K562 (cell line): ENCODE data around the gene FTO. TPM values are rescaled to one million over a fixed set of nuclear protein-coding genes. Genes with fewer than 3 reads are reported as not detected.

ENCODE experiments used
- ATAC-seq: fragments of 200-7000 bp; cut with Tn5 transposase; 3 replicates; pipeline ENCODE4 v1.9.1; 2020; ENCODE audit warnings: moderate library complexity
- BruUV-seq: library from RNA; stranded (reverse); fragments of 400-500 nt; replicated peaks from 2 replicates; lab custom pipeline; 2021; lab: Mats Ljungman, UMichigan
- CTCF ChIA-PET: fragments of 300-600 bp; formaldehyde crosslinking; extraction: SDS; loops from one replicate; lab custom pipeline; 2021; ENCODE audit warnings: low intra/inter-chr PET ratio; lab: Yijun Ruan, JAX
- POLR2A ChIA-PET: fragments of 300-600, 350-650 bp; sonication (Branson Sonifier 250); formaldehyde crosslinking; extraction: SDS; loops from one replicate; lab custom pipeline; 2021; ENCODE audit warnings: antibody characterized with exemption, inconsistent platforms; lab: Yijun Ruan, JAX
- DNase-seq, 4 experiments: peaks; one replicate each; pipeline versions ENCODE4 v3.0.0 to v3.0.0-alpha.2; 2011 to 2018; ENCODE audit warnings: low spot score in 3 of 4, mixed read lengths in 3 of 4; ENCODE audit errors: extremely low read depth in 1 of 4
- FAIRE-seq: peaks from 2 replicates; lab custom pipeline; 2011; peaks lifted over from hg19 to GRCh38; lab: Jason Lieb, UNC
- H2AFZ ChIP-seq: 2 replicates; pipeline ENCODE4 v1.6.0; 2011; ENCODE audit warnings: low read depth, low read length, control low read depth, inconsistent platforms
- H3K27ac ChIP-seq: fragments of 200-600 bp; 3 replicates; pipeline ENCODE4 v1.8.0; 2011; ENCODE audit warnings: low read depth, mild to moderate bottlenecking, control low read depth, inconsistent platforms, low read length, moderate library complexity, mixed read lengths; ENCODE audit errors: extremely low read depth
- H3K27me3 ChIP-seq, 2 experiments: fragments of 300-600 bp in 1 of 2; 2 replicates in 1 of 2; 3 replicates in 1 of 2; pipeline versions ENCODE4 v1.6.0 to v1.8.0; 2011; ENCODE audit warnings: inconsistent platforms in 2 of 2, low read length in 2 of 2, mild to moderate bottlenecking in 1 of 2, mixed read lengths in 1 of 2, moderate library complexity in 1 of 2; ENCODE audit not compliant: control insufficient read depth in 2 of 2, insufficient read depth in 2 of 2
- H3K36me3 ChIP-seq: fragments of 300-600 bp; 3 replicates; pipeline ENCODE4 v1.8.0; 2011; ENCODE audit warnings: mild to moderate bottlenecking, low read length, inconsistent platforms; ENCODE audit not compliant: control insufficient read depth, insufficient read depth
- H3K4me1 ChIP-seq, 2 experiments: fragments of 200-600 bp in 1 of 2; replicated peaks in 1 of 2; 2 replicates in 1 of 2; 3 replicates in 1 of 2; pipeline versions ENCODE4 v1.5.1 to v1.8.0; 2011; ENCODE audit warnings: inconsistent platforms in 2 of 2, low read length in 2 of 2, mild to moderate bottlenecking in 1 of 2, mixed read lengths in 1 of 2, moderate library complexity in 1 of 2; ENCODE audit not compliant: control insufficient read depth in 2 of 2, insufficient read depth in 2 of 2
- H3K4me2 ChIP-seq: 2 replicates; pipeline ENCODE4 v1.6.1; 2011; ENCODE audit warnings: low read length, control low read depth, inconsistent platforms, mixed read lengths; ENCODE audit not compliant: insufficient read depth
- H3K4me3 ChIP-seq: fragments of 200-600 bp; sonication (generic), shearing (Covaris generic); 2 replicates; pipeline ENCODE4 v1.5.1; 2016; ENCODE audit warnings: control low read depth, inconsistent platforms
- H3K79me2 ChIP-seq: fragments of 200-600 bp; 3 replicates; pipeline ENCODE4 v1.8.0; 2011; ENCODE audit warnings: low read length, inconsistent platforms; ENCODE audit not compliant: control insufficient read depth, insufficient read depth
- H3K9ac ChIP-seq, 2 experiments: 2 replicates each; pipeline versions ENCODE4 v1.6.0 to v1.6.1; 2011; ENCODE audit warnings: low read depth in 2 of 2, low read length in 2 of 2, control low read depth in 1 of 2, inconsistent platforms in 1 of 2, mild to moderate bottlenecking in 1 of 2, mixed read lengths in 1 of 2; ENCODE audit not compliant: insufficient read depth in 1 of 2
- H3K9me1 ChIP-seq: one replicate; pipeline ENCODE4 v1.6.0; 2011; ENCODE audit warnings: inconsistent platforms, mild to moderate bottlenecking, low read length, moderate library complexity; ENCODE audit not compliant: control insufficient read depth, insufficient read depth
- H3K9me3 ChIP-seq: replicated peaks from 2 replicates; pipeline ENCODE4 v1.5.1; 2011; ENCODE audit warnings: low read depth, low read length, inconsistent platforms; ENCODE audit not compliant: control insufficient read depth, insufficient read depth
- H4K20me1 ChIP-seq: replicated peaks from 2 replicates; pipeline ENCODE4 v1.6.1; 2011; ENCODE audit warnings: low read length, inconsistent platforms, mixed read lengths; ENCODE audit not compliant: control insufficient read depth, insufficient read depth
- BCOR ChIP-seq: fragments of 450-650 bp; IDR thresholded peaks from 2 replicates; pipeline ENCODE4 v1.6.1; 2016
- FOXJ2 ChIP-seq: fragments of 200-800 bp; sonication (Bioruptor generic); IDR thresholded peaks from 2 replicates; pipeline ENCODE4 v1.6.1; 2016; ENCODE audit warnings: missing genetic modification characterization, missing compliant biosample characterization
- RBM25 ChIP-seq: fragments of 200-400 bp; formaldehyde crosslinking; IDR thresholded peaks from 2 replicates; pipeline ENCODE4 v1.6.1; 2018; ENCODE audit warnings: low read length, low read depth, moderate library complexity; ENCODE audit not compliant: severe bottlenecking
- STAG1 ChIP-seq: sonication (generic); formaldehyde crosslinking; IDR thresholded peaks from 2 replicates; pipeline ENCODE4 v1.5.0; 2020; ENCODE audit warnings: missing genetic modification reagents, borderline replicate concordance
- ZNF174 ChIP-seq: fragments of 250-450 bp; sonication (Bioruptor Pico); IDR thresholded peaks from 2 replicates; pipeline ENCODE4 v1.4.0; 2020; ENCODE audit warnings: mild to moderate bottlenecking
- ZNF584 ChIP-seq: fragments of 200-800 bp; sonication (Bioruptor generic); IDR thresholded peaks from 2 replicates; pipeline ENCODE4 v1.6.1; 2016; ENCODE audit warnings: low read depth, mild to moderate bottlenecking, missing genetic modification characterization, missing compliant biosample characterization
- WGBS: fragments of 100-300 bp; shearing (Covaris generic); methylation state at CpG from one replicate; pipeline ENCODE4 v1.1.6; 2016; ENCODE audit warnings: low coverage, mixed read lengths; ENCODE audit not compliant: insufficient coverage; ENCODE audit errors: missing lambda C conversion rate; 5-methylcytosine and 5-hydroxymethylcytosine counted together
- in situ Hi-C: fragments of 300-500 bp; cut with MboI; formaldehyde crosslinking; loops from 4 replicates; pipeline ENCODE4 v1.15.0; 2018; ENCODE audit warnings: inconsistent platforms, mixed read lengths
- intact Hi-C: fragments of 100-400 bp; cut with micrococcal nuclease; formaldehyde crosslinking; loops from 2 replicates; pipeline ENCODE4 v1.14.2; 2022
- polyA plus RNA-seq, 8 experiments: library from polyadenylated mRNA; depleted of rRNA in 4 of 8; stranded (reverse) in 5 of 8; unstranded in 3 of 8; fragments of >200 nt; fragmentation: Nextera tagmentation in 2 of 8; fragmentation: Illumina TruSeq in 1 of 8; extraction: Ambion mirVana in 2 of 8; extraction: Trizol in 1 of 8; gene quantifications; 2 replicates each; pipeline versions ENCODE4 v1.2.1 to v1.2.3, GENCODE V29; 2011 to 2014; ENCODE audit warnings: inconsistent platforms in 1 of 8, missing spikeins in 1 of 8
- total RNA-seq, 7 experiments: library from RNA; depleted of rRNA in 6 of 7; stranded (reverse); fragments of >200 nt in 6 of 7; fragmentation: Illumina TruSeq in 2 of 7; extraction: Trizol in 2 of 7; gene quantifications; 2 replicates each; pipeline versions ENCODE4 v1.2.1 to v1.2.3, GENCODE V29; 2011 to 2021; ENCODE audit warnings: low replicate concordance in 1 of 7

The FTO gene
- total and polyA plus RNA-seq, 9 of the 15 experiments (the other 6 are each of a cell fraction or from before 2014, with no cell fraction given): 11.3 to 27.7 (median 25.5) TPM

- no peak for TF ChIP-seq FOXJ2 (tag)
- no peak for TF ChIP-seq ZNF584 (CRISPR knock-in tag)
- no peak for TF ChIP-seq ZNF174
Observed at GRCh38 chr16:54110016-54110981, 406.3 kb downstream of the FTO start (continued).

- ChIA-PET POLR2A (interaction anchor here (0.5 to 1.5 kb wide), 2 partner anchors 10 to 337 kb away, joined by 3 to 5 read pairs; no protein-coding TSS in a partner anchor), CTCF (no interaction called here)
- FAIRE-seq: no peak
- ATAC-seq: no peak
- no peak overlapping the region for H2AFZ ChIP-seq
- H3K4me3 ChIP-seq: no peak overlapping the region
- no peaks in the 10 kb centered on the region for H3K79me2 ChIP-seq
- H4K20me1 ChIP-seq: no peaks in the 10 kb centered on the region
- no peaks in the 10 kb centered on the region for H3K9me1 ChIP-seq
- H3K4me2 ChIP-seq: no peak overlapping the region
- no peaks in the 10 kb centered on the region for H3K4me1 ChIP-seq
- H3K36me3 ChIP-seq: no peaks in the 10 kb centered on the region
- no peak overlapping the region for H3K27ac ChIP-seq
- TF ChIP-seq BCOR: 0 out of 2 replicates have a peak, but pooled peaks have one; percentile 14
- TF ChIP-seq STAG1 (CRISPR knock-in tag): no peak
- peak; percentile 61 for TF ChIP-seq RBM25
- TF ChIP-seq, all 486 proteins: peak for 2
- no TSS peak for BruUV-seq
- in situ Hi-C loops: no loop called here
- 19% methylated on average over 8 of the region's 8 CpGs for WGBS
- intact Hi-C loops: no loop called here
- H3K27me3 ChIP-seq: peaks cover 11 to 20% of the 10 kb centered on the region in 2 experiments; a peak in 4 of 5 replicates
- no peak overlapping the region for H3K9ac ChIP-seq
- no peak for DNase-seq
- H3K9me3 ChIP-seq: no peaks in the 10 kb centered on the region
Observed at GRCh38 chr16:54112451-54113206, 408.7 kb downstream of the FTO start.
